A549 (cell line): ENCODE measurements around the gene USH1G. TPM values are rescaled to one million over a fixed set of nuclear protein-coding genes. Genes with fewer than 3 reads are reported as not detected.

ENCODE experiments used
- ATAC-seq, 2 experiments: fragments of 200-7000 bp in 1 of 2; fragments of >200 bp in 1 of 2; cut with Nextera tagmentation in 1 of 2; cut with Tn5 transposase in 1 of 2; 3 replicates each; pipeline versions ENCODE4 v1.8.0 to v1.9.1; 2018 to 2020; ENCODE audit warnings: mild to moderate bottlenecking in 1 of 2, moderate library complexity in 1 of 2
- CTCF ChIA-PET: fragments of 300-600 bp; sonication (Branson Sonifier 250); formaldehyde crosslinking; extraction: SDS; loops from one replicate; lab custom pipeline; 2021; ENCODE audit warnings: antibody characterized with exemption, inconsistent platforms; lab: Yijun Ruan, JAX
- POLR2A ChIA-PET: fragments of 350-600 bp; formaldehyde crosslinking; extraction: SDS; loops from one replicate; lab custom pipeline; 2021; ENCODE audit warnings: antibody characterized with exemption, inconsistent platforms; lab: Yijun Ruan, JAX
- DNase-seq, 2 experiments: peaks; one replicate each; pipeline versions ENCODE4 v3.0.0 to v3.0.0-alpha.2; 2011 to 2016; ENCODE audit warnings: low read depth in 1 of 2, low spot score in 1 of 2
- FAIRE-seq: peaks from 2 replicates; lab custom pipeline; 2011; peaks lifted over from hg19 to GRCh38; lab: Jason Lieb, UNC
- H3K27ac ChIP-seq, 2 experiments: fragments of >200 bp; sonication (Bioruptor Twin); formaldehyde crosslinking; 3 replicates each; pipeline ENCODE4 v1.5.1; 2016 to 2017
- H3K4me1 ChIP-seq: fragments of >200 bp; sonication (Bioruptor Twin); formaldehyde crosslinking; 3 replicates; pipeline ENCODE4 v1.6.1; 2016
- H3K4me2 ChIP-seq: fragments of >200 bp; sonication (Bioruptor Twin); formaldehyde crosslinking; 3 replicates; pipeline ENCODE4 v1.6.1; 2016
- H3K4me3 ChIP-seq: fragments of >200 bp; sonication (Bioruptor Twin); formaldehyde crosslinking; 3 replicates; pipeline ENCODE4 v1.5.1; 2016
- H3K9me3 ChIP-seq: fragments of >200 bp; sonication (Bioruptor Twin); formaldehyde crosslinking; 3 replicates; pipeline ENCODE4 v1.6.1; 2016
- CBX8 ChIP-seq: fragments of 200-600 bp; sonication (generic); IDR thresholded peaks from 2 replicates; pipeline ENCODE4 v1.6.1; 2016
- EHF ChIP-seq: fragments of 250-450 bp; sonication (Bioruptor Pico); IDR thresholded peaks from 2 replicates; pipeline ENCODE4 v1.5.0; 2020; ENCODE audit warnings: mild to moderate bottlenecking
- ELK1 ChIP-seq: fragments of 150-350 bp; IDR thresholded peaks from 2 replicates; pipeline ENCODE4 v1.6.1; 2014; ENCODE audit warnings: low read depth, mild to moderate bottlenecking, low read length
- HDAC2 ChIP-seq: fragments of 200-600 bp; sonication (generic); IDR thresholded peaks from 2 replicates; pipeline ENCODE4 v1.6.1; 2016
- HEYL ChIP-seq: fragments of 250-450 bp; sonication (Bioruptor Pico); IDR thresholded peaks from 2 replicates; pipeline ENCODE4 v1.8.0; 2021; ENCODE audit warnings: mild to moderate bottlenecking, moderate library complexity
- HOXA7 ChIP-seq: fragments of 250-450 bp; sonication (Bioruptor Pico); IDR thresholded peaks from 2 replicates; pipeline ENCODE4 v1.5.0; 2020; ENCODE audit warnings: mild to moderate bottlenecking, moderate library complexity
- HOXB13 ChIP-seq: fragments of 250-450 bp; sonication (Bioruptor Pico); IDR thresholded peaks from 2 replicates; pipeline ENCODE4 v1.5.0; 2020; ENCODE audit warnings: low read depth, mild to moderate bottlenecking, moderate library complexity
- HOXB5 ChIP-seq: fragments of 250-450 bp; sonication (Bioruptor Pico); IDR thresholded peaks from 2 replicates; pipeline ENCODE4 v1.5.0; 2020; ENCODE audit warnings: mild to moderate bottlenecking, moderate library complexity
- JUN ChIP-seq, 2 experiments: fragments of >200 bp; sonication (Bioruptor Twin); formaldehyde crosslinking; IDR thresholded peaks; 2 replicates in 1 of 2; 3 replicates in 1 of 2; pipeline ENCODE4 v1.6.1; 2016 to 2017
- MAZ ChIP-seq: fragments of 150-350 bp; IDR thresholded peaks from 2 replicates; pipeline ENCODE4 v1.6.1; 2014; ENCODE audit warnings: antibody characterized with exemption, low read depth, low read length, borderline replicate concordance
- SREBF2 ChIP-seq: fragments of 450-650 bp; IDR thresholded peaks from 2 replicates; pipeline ENCODE4 v1.6.1; 2014; ENCODE audit warnings: mild to moderate bottlenecking, moderate library complexity
- TFCP2L1 ChIP-seq: fragments of 250-450 bp; sonication (Bioruptor Pico); IDR thresholded peaks from 2 replicates; pipeline ENCODE4 v1.5.0; 2021; ENCODE audit warnings: mild to moderate bottlenecking
- ZFP36 ChIP-seq: fragments of 450-650 bp; IDR thresholded peaks from 2 replicates; pipeline ENCODE4 v1.6.1; 2014; ENCODE audit warnings: borderline replicate concordance; ENCODE audit not compliant: partially characterized antibody
- WGBS: methylation state at CpG from one replicate; pipeline ENCODE4 v1.1.6; 2017; ENCODE audit errors: missing lambda C conversion rate; 5-methylcytosine and 5-hydroxymethylcytosine counted together
- polyA plus RNA-seq, 4 experiments: library from polyadenylated mRNA; depleted of rRNA in 3 of 4; stranded (reverse); fragments of >200 nt; fragmentation: RNase III in 1 of 4; extraction: RNeasy Plus Mini Kit Qiagen cat#74134 plus additional on column Dnase treatment in 1 of 4; gene quantifications; 2 replicates in 3 of 4; 3 replicates in 1 of 4; pipeline ENCODE4 v1.2.3, GENCODE V29; 2011 to 2017
- TF ChIP-seq, protein P1 (sequence below): fragments of 250-450 bp; sonication (Bioruptor Pico); IDR thresholded peaks from 2 replicates; pipeline ENCODE4 v1.5.0; 2021; ENCODE audit warnings: mild to moderate bottlenecking, moderate library complexity, borderline replicate concordance
- TF ChIP-seq, protein P2 (sequence below): fragments of 200-600 bp; sonication (generic); IDR thresholded peaks from 2 replicates; pipeline ENCODE4 v1.6.1; 2016; ENCODE audit warnings: antibody characterized with exemption, mild to moderate bottlenecking, moderate library complexity

The USH1G gene
- polyA plus RNA-seq, 2 of the 4 experiments (the other 2 are of a cell fraction) = 0.09 to 0.12 TPM

GRCh38 chr17:74892974-74893911, 29.8 kb downstream of the USH1G start, which contains the start of gene FADS6:
TSS of gene FADS6 (minus strand) at chr17:74893633. CDS start at chr17:74893595, 38 bp downstream.
- H3K4me2 ChIP-seq = peak within 1 kb of the TSS; percentile 89
- TF ChIP-seq CBX8 (no peak), SREBF2 (no peak)
- TF ChIP-seq, protein P1, sequence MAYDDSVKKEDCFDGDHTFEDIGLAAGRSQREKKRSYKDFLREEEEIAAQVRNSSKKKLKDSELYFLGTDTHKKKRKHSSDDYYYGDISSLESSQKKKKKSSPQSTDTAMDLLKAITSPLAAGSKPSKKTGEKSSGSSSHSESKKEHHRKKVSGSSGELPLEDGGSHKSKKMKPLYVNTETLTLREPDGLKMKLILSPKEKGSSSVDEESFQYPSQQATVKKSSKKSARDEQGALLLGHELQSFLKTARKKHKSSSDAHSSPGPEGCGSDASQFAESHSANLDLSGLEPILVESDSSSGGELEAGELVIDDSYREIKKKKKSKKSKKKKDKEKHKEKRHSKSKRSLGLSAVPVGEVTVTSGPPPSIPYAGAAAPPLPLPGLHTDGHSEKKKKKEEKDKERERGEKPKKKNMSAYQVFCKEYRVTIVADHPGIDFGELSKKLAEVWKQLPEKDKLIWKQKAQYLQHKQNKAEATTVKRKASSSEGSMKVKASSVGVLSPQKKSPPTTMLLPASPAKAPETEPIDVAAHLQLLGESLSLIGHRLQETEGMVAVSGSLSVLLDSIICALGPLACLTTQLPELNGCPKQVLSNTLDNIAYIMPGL (CRISPR knock-in tag) = no peak
- H3K9me3 ChIP-seq = no peaks in the 10 kb centered on the region
- DNase-seq (no peak), FAIRE-seq (no peak), ATAC-seq (peak; percentile 32 to 65; a peak in 4 of 6 replicates)
- peak within 1 kb of the TSS; percentile 30 to 59; a peak in 4 of 6 replicates for H3K27ac ChIP-seq
- ChIA-PET POLR2A (interaction anchor here (0.6 to 1.0 kb wide), 3 partner anchors 18 to 20 kb away, joined by 3 to 6 read pairs (median 3); partner anchors contain the start of gene FDXR), CTCF (interaction anchor here (0.8 to 2.2 kb wide), 6 partner anchors 12 to 525 kb away, joined by 3 to 8 read pairs (median 4); no protein-coding TSS in a partner anchor)
- peaks cover 4% of the 10 kb centered on the region; the same call in 1 of the 3 replicates for H3K4me1 ChIP-seq
- H3K4me3 ChIP-seq = peak within 1 kb of the TSS; percentile 40
- WGBS = 34% methylated on average over 40 of the region's 86 CpGs

GRCh38 chr17:74892013-74892841, 30.8 kb downstream of the USH1G start:
- 77% methylated on average over 20 of the region's 20 CpGs for WGBS
- ATAC-seq (peak; percentile 28 to 50; a peak in 4 of 6 replicates), DNase-seq (no peak), FAIRE-seq (no peak)
- H3K9me3 ChIP-seq = no peaks in the 10 kb centered on the region
- CTCF ChIA-PET = interaction anchor here (1.5 to 2.3 kb wide), 5 partner anchors 17 to 70 kb away, joined by 5 to 7 read pairs (median 6); partner anchors contain the start of gene USH1G
- no peak overlapping the region for H3K4me2 ChIP-seq
- no peak for TF ChIP-seq HOXA7
- TF ChIP-seq JUN (IDR thresholded peaks at IDR 0.05) = no peak
- H3K27ac ChIP-seq = no peak overlapping the region
- POLR2A ChIA-PET = interaction anchor here (0.9 kb wide), 1 partner anchor 19 kb away, joined by 3 read pairs; the partner anchor contains the start of gene FDXR
- H3K4me3 ChIP-seq = no peak overlapping the region
- H3K4me1 ChIP-seq = peaks cover 4% of the 10 kb centered on the region; the same call in 1 of the 3 replicates

GRCh38 chr17:74890554-74890953, 32.5 kb downstream of the USH1G start:
- CTCF ChIA-PET = interaction anchor here (0.7 to 2.3 kb wide), 13 partner anchors 9 to 72 kb away, joined by 3 to 8 read pairs (median 5); partner anchors contain the start of gene USH1G
- ATAC-seq (no peak), DNase-seq (no peak), FAIRE-seq (no peak)
- WGBS = 88% methylated on average over 7 of the region's 7 CpGs
- Histone ChIP-seq H3K4me2 (no peak overlapping the region), H3K27ac (no peak overlapping the region), H3K4me1 (peaks cover 4% of the 10 kb centered on the region; the same call in 1 of the 3 replicates), H3K9me3 (no peaks in the 10 kb centered on the region), H3K4me3 (no peak overlapping the region)
- TF ChIP-seq ZFP36 (peak; percentile 52), HOXB13 (CRISPR knock-in tag) (no peak)
- TF ChIP-seq, protein P1 (CRISPR knock-in tag) = no peak
- POLR2A ChIA-PET = interaction anchor here (3.3 kb wide), 1 partner anchor 17 kb away, joined by 20 read pairs; the partner anchor contains the start of gene FDXR

DNA sequence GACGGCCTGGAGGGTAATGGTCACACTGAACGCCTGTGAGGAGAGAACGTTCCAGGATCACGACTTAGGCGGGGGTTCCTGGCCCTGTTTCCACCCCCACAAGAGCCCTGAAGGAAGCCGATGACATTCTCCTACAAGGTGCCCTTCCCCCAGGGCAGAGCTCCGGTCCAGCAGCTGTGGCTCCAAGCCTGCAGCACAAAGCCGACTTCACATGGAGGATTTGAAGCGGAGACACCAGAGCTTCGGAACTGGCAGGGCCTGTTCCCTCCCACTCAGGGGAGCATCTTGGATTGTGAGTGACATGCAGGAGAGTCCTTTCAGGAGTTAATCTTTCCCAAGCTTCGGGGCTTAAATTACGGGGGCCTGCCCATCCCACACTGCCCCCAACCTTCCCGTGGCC, 34.6 kb downstream of the USH1G start:
- CTCF ChIA-PET = interaction anchor here (0.8 to 2.4 kb wide), 8 partner anchors 15 to 144 kb away, joined by 3 to 13 read pairs (median 4); no protein-coding TSS in a partner anchor
- 62% methylated on average over 13 of the region's 13 CpGs for WGBS
- H3K4me1 ChIP-seq = peaks cover 4% of the 10 kb centered on the region; the same call in 1 of the 3 replicates
- FAIRE-seq = no peak
- no peaks in the 10 kb centered on the region for H3K9me3 ChIP-seq
- H3K4me2 ChIP-seq = no peak overlapping the region
- H3K27ac ChIP-seq = no peak overlapping the region
- POLR2A ChIA-PET = interaction anchor here (0.6 to 3.3 kb wide), 2 partner anchors 15 to 583 kb away, joined by 9 to 20 read pairs; partner anchors contain the start of gene FDXR
- H3K4me3 ChIP-seq = no peak overlapping the region
- no peak for ATAC-seq
- no peak for TF ChIP-seq JUN (IDR thresholded peaks at IDR 0.05)
- no peak for TF ChIP-seq ELK1
- no peak for TF ChIP-seq HOXB5 (CRISPR knock-in tag)
- no peak for TF ChIP-seq EHF (CRISPR knock-in tag)
- TF ChIP-seq, protein P2, sequence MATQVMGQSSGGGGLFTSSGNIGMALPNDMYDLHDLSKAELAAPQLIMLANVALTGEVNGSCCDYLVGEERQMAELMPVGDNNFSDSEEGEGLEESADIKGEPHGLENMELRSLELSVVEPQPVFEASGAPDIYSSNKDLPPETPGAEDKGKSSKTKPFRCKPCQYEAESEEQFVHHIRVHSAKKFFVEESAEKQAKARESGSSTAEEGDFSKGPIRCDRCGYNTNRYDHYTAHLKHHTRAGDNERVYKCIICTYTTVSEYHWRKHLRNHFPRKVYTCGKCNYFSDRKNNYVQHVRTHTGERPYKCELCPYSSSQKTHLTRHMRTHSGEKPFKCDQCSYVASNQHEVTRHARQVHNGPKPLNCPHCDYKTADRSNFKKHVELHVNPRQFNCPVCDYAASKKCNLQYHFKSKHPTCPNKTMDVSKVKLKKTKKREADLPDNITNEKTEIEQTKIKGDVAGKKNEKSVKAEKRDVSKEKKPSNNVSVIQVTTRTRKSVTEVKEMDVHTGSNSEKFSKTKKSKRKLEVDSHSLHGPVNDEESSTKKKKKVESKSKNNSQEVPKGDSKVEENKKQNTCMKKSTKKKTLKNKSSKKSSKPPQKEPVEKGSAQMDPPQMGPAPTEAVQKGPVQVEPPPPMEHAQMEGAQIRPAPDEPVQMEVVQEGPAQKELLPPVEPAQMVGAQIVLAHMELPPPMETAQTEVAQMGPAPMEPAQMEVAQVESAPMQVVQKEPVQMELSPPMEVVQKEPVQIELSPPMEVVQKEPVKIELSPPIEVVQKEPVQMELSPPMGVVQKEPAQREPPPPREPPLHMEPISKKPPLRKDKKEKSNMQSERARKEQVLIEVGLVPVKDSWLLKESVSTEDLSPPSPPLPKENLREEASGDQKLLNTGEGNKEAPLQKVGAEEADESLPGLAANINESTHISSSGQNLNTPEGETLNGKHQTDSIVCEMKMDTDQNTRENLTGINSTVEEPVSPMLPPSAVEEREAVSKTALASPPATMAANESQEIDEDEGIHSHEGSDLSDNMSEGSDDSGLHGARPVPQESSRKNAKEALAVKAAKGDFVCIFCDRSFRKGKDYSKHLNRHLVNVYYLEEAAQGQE = no peak
- no peak for TF ChIP-seq HDAC2
- no peak for TF ChIP-seq HEYL (CRISPR knock-in tag)
- TF ChIP-seq TFCP2L1 (CRISPR knock-in tag) = no peak
- no peak for TF ChIP-seq MAZ
- DNase-seq = no peak
